GM18505 (cell line): Measurements from ENCODE around the gene MYO3B.

Experiments
- ATAC-seq: cut with Tn5 transposase; IDR thresholded peaks from one replicate; pipeline ENCODE4 v1.9.1; 2021; ENCODE audit not compliant: unreplicated experiment
- POLR2A ChIP-seq: IDR thresholded peaks from 4 replicates; pipeline ENCODE4 v1.6.1; 2011; ENCODE audit warnings: borderline replicate concordance; ENCODE audit not compliant: insufficient read depth, insufficient read length; ENCODE audit errors: extremely low read depth

The MYO3B gene

GRCh38 chr2:170314744-170315447 is 136.9 kb downstream of the MYO3B start:
- no peak for TF ChIP-seq POLR2A
- no peak for ATAC-seq

GRCh38 chr2:170320948-170321347 is 143.0 kb downstream of the MYO3B start:
- ATAC-seq = no peak
- no peak for TF ChIP-seq POLR2A

GRCh38 chr2:170321526-170321925 is 143.6 kb downstream of the MYO3B start:
- TF ChIP-seq POLR2A = no peak
- no peak for ATAC-seq

- no peak for TF ChIP-seq POLR2A
- no peak for ATAC-seq
These were observed 144.3 kb downstream of the MYO3B start for GRCh38 chr2:170322140-170322766.

- no peak for TF ChIP-seq POLR2A
- no peak for ATAC-seq
These were observed 145.8 kb downstream of the MYO3B start for GRCh38 chr2:170323743-170324142.

- ATAC-seq = no peak
- TF ChIP-seq POLR2A = no peak
These were observed 146.7 kb downstream of the MYO3B start for GRCh38 chr2:170324640-170325046.

GRCh38 chr2:170330881-170331280 is 152.9 kb downstream of the MYO3B start:
- no peak for TF ChIP-seq POLR2A

GRCh38 chr2:170332676-170333402 is 154.9 kb downstream of the MYO3B start:
- no peak for ATAC-seq
- no peak for TF ChIP-seq POLR2A

More at GRCh38 chr2:170330881-170331280, 152.9 kb downstream of the MYO3B start:
- no peak for ATAC-seq

GRCh38 chr2:170335351-170335750 is 157.4 kb downstream of the MYO3B start:
- no peak for ATAC-seq
- no peak for TF ChIP-seq POLR2A

GRCh38 chr2:170336408-170336807 is 158.5 kb downstream of the MYO3B start:
- no peak for ATAC-seq
- no peak for TF ChIP-seq POLR2A

GRCh38 chr2:170336916-170337315 is 159.0 kb downstream of the MYO3B start:
- no peak for TF ChIP-seq POLR2A

GRCh38 chr2:170339322-170339721 is 161.4 kb downstream of the MYO3B start:
- TF ChIP-seq POLR2A = no peak
- no peak for ATAC-seq

More at GRCh38 chr2:170336916-170337315, 159.0 kb downstream of the MYO3B start:
- ATAC-seq = no peak

- no peak for ATAC-seq
- TF ChIP-seq POLR2A = no peak
These were observed 162.1 kb downstream of the MYO3B start for GRCh38 chr2:170339750-170340692.
